ENCODE measurements around the gene BLVRB.
A peak's percentile ranks its signal among the peaks of the same experiment; 100 is the strongest.

The BLVRB gene

GRCh38 chr19:40443131-40443999, 22.2 kb downstream of the BLVRB start:
- no peaks in the 10 kb centered on the region for H3K27me3 ChIP-seq (ENCODE audit: low read depth, low read length)
- peak overlapping the region; percentile 100 for H3K9ac ChIP-seq (ENCODE audit: low read length)
- H3K36me3 ChIP-seq (replicated peaks; ENCODE audit: low read depth, low read length), result peaks cover 29% of the 10 kb centered on the region
- H4K20me1 ChIP-seq (ENCODE audit: insufficient read depth, low read length), result peaks cover 29% of the 10 kb centered on the region
- TF ChIP-seq CTCF (IDR thresholded peaks at IDR 0.05; ENCODE audit: low read depth, low read length) (no peak), EZH2phosphoT487 (IDR thresholded peaks at IDR 0.05; ENCODE audit: low read depth) (no peak)
- H3K4me2 ChIP-seq (ENCODE audit: low read length), result peak overlapping the region; percentile 75
- peak overlapping the region; percentile 12; the same call in 1 of the 2 replicates for H2AFZ ChIP-seq (ENCODE audit: low read depth, low read length)
- peak overlapping the region; percentile 93 for H3K27ac ChIP-seq (ENCODE audit: low read length)
- H3K9me3 ChIP-seq (ENCODE audit: insufficient read depth, low read length), result no peaks in the 10 kb centered on the region
- peaks cover 31% of the 10 kb centered on the region for H3K79me2 ChIP-seq (ENCODE audit: low read length)
- peaks cover 6% of the 10 kb centered on the region for H3K4me1 ChIP-seq (ENCODE audit: low read length)
- H3K4me3 ChIP-seq (ENCODE audit: low read length), result peak overlapping the region; percentile 96

DNA sequence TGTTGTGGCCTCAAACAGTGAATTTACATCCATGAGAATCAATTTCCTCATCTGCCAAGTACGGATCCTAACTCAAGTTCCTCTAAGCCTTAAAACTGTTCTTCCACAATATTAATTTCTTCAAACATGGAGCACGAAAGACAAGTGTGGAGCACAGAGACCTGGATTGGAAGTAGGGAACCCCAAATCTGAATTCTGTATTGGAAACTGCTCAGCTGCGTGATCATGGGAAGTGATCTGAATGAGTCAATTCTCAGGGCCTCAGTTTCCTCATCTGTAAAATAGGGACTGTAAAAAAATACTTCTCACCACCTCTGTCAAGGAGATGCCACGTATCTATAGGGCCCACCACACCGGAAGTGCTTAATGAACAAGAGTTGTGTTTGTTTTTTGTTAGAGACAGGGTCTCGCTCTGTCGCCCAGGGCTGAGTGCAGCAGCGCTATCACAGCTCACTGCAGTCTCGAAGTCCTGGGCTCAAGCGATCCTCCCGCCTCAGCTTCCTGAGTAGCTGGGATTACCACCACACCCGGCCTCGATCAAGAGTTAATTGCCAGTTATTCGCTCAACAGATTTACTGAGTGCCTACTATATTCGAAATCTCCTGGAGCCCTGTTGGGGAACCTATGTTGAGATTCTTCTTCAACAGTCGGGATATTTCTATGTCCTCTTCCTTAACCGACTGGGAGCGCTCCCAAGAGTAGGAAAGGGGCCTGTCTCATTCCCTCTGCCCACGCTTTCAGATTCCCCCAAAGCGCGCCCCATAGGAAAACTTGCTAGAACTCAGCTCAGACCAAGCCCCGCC, 23.0 kb downstream of the BLVRB start:
- Histone ChIP-seq H3K4me1 (ENCODE audit: low read length) (peaks cover 6% of the 10 kb centered on the region), H3K27me3 (ENCODE audit: low read depth, low read length) (no peaks in the 10 kb centered on the region), H3K9ac (ENCODE audit: low read length) (peak overlapping the region; percentile 61), H3K79me2 (ENCODE audit: low read length) (peaks cover 31% of the 10 kb centered on the region), H3K36me3 (replicated peaks; ENCODE audit: low read depth, low read length) (peaks cover 29% of the 10 kb centered on the region), H4K20me1 (ENCODE audit: insufficient read depth, low read length) (peaks cover 29% of the 10 kb centered on the region), H3K27ac (ENCODE audit: low read length) (0 out of 2 replicates have a peak overlapping the region, but pooled peaks have one; percentile 7), H2AFZ (ENCODE audit: low read depth, low read length) (no peak overlapping the region), H3K9me3 (ENCODE audit: insufficient read depth, low read length) (no peaks in the 10 kb centered on the region), H3K4me2 (ENCODE audit: low read length) (peak overlapping the region; percentile 75), H3K4me3 (ENCODE audit: low read length) (peak overlapping the region; percentile 96)
- no peak for TF ChIP-seq CTCF (IDR thresholded peaks at IDR 0.05; ENCODE audit: low read depth, low read length)
- TF ChIP-seq EZH2phosphoT487 (IDR thresholded peaks at IDR 0.05; ENCODE audit: low read depth), result no peak

DNA sequence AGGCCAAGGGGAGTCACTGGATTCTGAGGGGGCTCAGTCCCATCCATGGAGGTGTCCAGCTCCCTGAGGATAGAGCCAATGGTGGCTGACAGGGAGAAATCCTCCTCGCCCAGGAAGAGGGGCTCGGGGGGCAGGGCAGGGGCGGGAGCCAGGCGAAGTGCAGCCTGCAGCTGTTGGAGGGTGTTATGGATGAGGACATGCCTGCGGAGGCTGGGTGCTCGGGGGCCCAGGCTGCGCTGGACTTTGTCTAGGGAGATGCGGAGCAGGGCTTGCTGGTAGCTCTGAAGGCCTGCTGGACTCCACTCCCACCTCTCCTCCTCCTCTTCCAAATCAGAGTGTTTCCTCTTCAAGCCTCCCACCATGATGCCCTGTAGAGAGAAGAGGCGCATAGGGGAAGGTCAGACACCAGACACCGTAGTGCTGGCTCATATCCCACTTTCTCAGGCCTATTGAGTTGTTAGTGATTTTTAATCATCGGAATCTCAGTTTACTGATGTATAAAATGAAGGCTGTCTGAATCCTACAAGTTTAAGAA, 23.8 kb downstream of the BLVRB start:
- H3K9me3 ChIP-seq (ENCODE audit: insufficient read depth, low read length), result no peaks in the 10 kb centered on the region
- peak overlapping the region; percentile 75 for H3K4me2 ChIP-seq (ENCODE audit: low read length)
- H4K20me1 ChIP-seq (ENCODE audit: insufficient read depth, low read length), result peaks cover 29% of the 10 kb centered on the region
- no peak overlapping the region for H2AFZ ChIP-seq (ENCODE audit: low read depth, low read length)
- no peak overlapping the region for H3K27ac ChIP-seq (ENCODE audit: low read length)
- H3K9ac ChIP-seq (ENCODE audit: low read length), result no peak overlapping the region
- TF ChIP-seq EZH2phosphoT487 (IDR thresholded peaks at IDR 0.05; ENCODE audit: low read depth), result no peak
- TF ChIP-seq CTCF (IDR thresholded peaks at IDR 0.05; ENCODE audit: low read depth, low read length), result no peak
- peaks cover 29% of the 10 kb centered on the region for H3K36me3 ChIP-seq (replicated peaks; ENCODE audit: low read depth, low read length)
- H3K4me3 ChIP-seq (ENCODE audit: low read length), result peak overlapping the region; percentile 96
- peaks cover 6% of the 10 kb centered on the region for H3K4me1 ChIP-seq (ENCODE audit: low read length)
- no peaks in the 10 kb centered on the region for H3K27me3 ChIP-seq (ENCODE audit: low read depth, low read length)
- H3K79me2 ChIP-seq (ENCODE audit: low read length), result peaks cover 31% of the 10 kb centered on the region

GRCh38 chr19:40438284-40438683, 27.3 kb downstream of the BLVRB start:
- no peaks in the 10 kb centered on the region for H3K9me3 ChIP-seq (ENCODE audit: insufficient read depth, low read length)
- H3K27ac ChIP-seq (ENCODE audit: low read length), result no peak overlapping the region
- no peak overlapping the region for H2AFZ ChIP-seq (ENCODE audit: low read depth, low read length)
- H3K36me3 ChIP-seq (replicated peaks; ENCODE audit: low read depth, low read length), result peaks cover 29% of the 10 kb centered on the region
- no peak overlapping the region for H3K4me3 ChIP-seq (ENCODE audit: low read length)
- no peak overlapping the region for H3K4me2 ChIP-seq (ENCODE audit: low read length)
- peaks cover 35% of the 10 kb centered on the region for H3K4me1 ChIP-seq (ENCODE audit: low read length)
- TF ChIP-seq CTCF (IDR thresholded peaks at IDR 0.05; ENCODE audit: low read depth, low read length) (no peak), EZH2phosphoT487 (IDR thresholded peaks at IDR 0.05; ENCODE audit: low read depth) (no peak)
- no peaks in the 10 kb centered on the region for H3K27me3 ChIP-seq (ENCODE audit: low read depth, low read length)
- H3K9ac ChIP-seq (ENCODE audit: low read length), result no peak overlapping the region
- H4K20me1 ChIP-seq (ENCODE audit: insufficient read depth, low read length), result peaks cover 29% of the 10 kb centered on the region
- peaks cover 22% of the 10 kb centered on the region for H3K79me2 ChIP-seq (ENCODE audit: low read length)
